HTR-8/SVneo (cell line): ENCODE results near the gene TERF2IP.

Experiments
- DNase-seq: peaks from one replicate; pipeline ENCODE4 v3.0.0; 2011; ENCODE audit warnings: low spot score, mixed read lengths; ENCODE audit not compliant: insufficient read length
- FAIRE-seq: peaks from 2 replicates; lab custom pipeline; 2011; peaks lifted over from hg19 to GRCh38; lab: Jason Lieb, UNC

The TERF2IP gene

GRCh38 chr16:75647492-75648264 is at the start of gene TERF2IP, which contains the start of gene KARS1:
TSS of gene TERF2IP (plus strand) at chr16:75647773. CDS start at chr16:75647883, 110 bp downstream.
TSS of gene KARS1 (minus strand) at chr16:75647665. CDS start at chr16:75647639, 26 bp downstream.
- FAIRE-seq = peak; percentile 92
- DNase-seq = peak; percentile 98

GRCh38 chr16:75599452-75600277 is 47.9 kb upstream of the TERF2IP start:
- FAIRE-seq (no peak), DNase-seq (no peak)

- FAIRE-seq = no peak
Observed at GRCh38 chr16:75603241-75603640, 44.3 kb upstream of the TERF2IP start.

GRCh38 chr16:75606507-75606906 is 41.1 kb upstream of the TERF2IP start:
- DNase-seq = no peak
- FAIRE-seq = no peak

More at GRCh38 chr16:75603241-75603640, 44.3 kb upstream of the TERF2IP start:
- DNase-seq = no peak

GRCh38 chr16:75614066-75614897 is 33.3 kb upstream of the TERF2IP start:
- no peak for DNase-seq
- no peak for FAIRE-seq

- FAIRE-seq (no peak), DNase-seq (no peak)
Observed at GRCh38 chr16:75615619-75616018, 32.0 kb upstream of the TERF2IP start.

GRCh38 chr16:75616521-75617010 is 31.0 kb upstream of the TERF2IP start:
- FAIRE-seq = no peak
- DNase-seq = no peak

GRCh38 chr16:75617121-75617520 is 30.5 kb upstream of the TERF2IP start:
- DNase-seq (no peak), FAIRE-seq (no peak)

GRCh38 chr16:75618780-75619179 is 28.8 kb upstream of the TERF2IP start:
- FAIRE-seq (no peak), DNase-seq (no peak)

GRCh38 chr16:75620326-75621169 is 27.0 kb upstream of the TERF2IP start:
- DNase-seq (no peak), FAIRE-seq (no peak)

- DNase-seq (peak; percentile 24), FAIRE-seq (no peak)
Observed at GRCh38 chr16:75621170-75621477, 26.4 kb upstream of the TERF2IP start.

- DNase-seq = peak; percentile 97
- FAIRE-seq = peak; percentile 66
Observed at GRCh38 chr16:75622761-75623605, 24.6 kb upstream of the TERF2IP start, which contains the start of gene ADAT1. TSS of gene ADAT1 (minus strand) at chr16:75623281. CDS start at chr16:75620799, 2,482 bp downstream.

- no peak for FAIRE-seq
- DNase-seq = peak; percentile 66
Observed at GRCh38 chr16:75624921-75625334, 22.6 kb upstream of the TERF2IP start.

GRCh38 chr16:75626806-75627205 is 20.8 kb upstream of the TERF2IP start:
- no peak for FAIRE-seq
- DNase-seq = no peak

GRCh38 chr16:75627851-75628250 is 19.7 kb upstream of the TERF2IP start:
- no peak for FAIRE-seq
- no peak for DNase-seq

GRCh38 chr16:75628351-75628750 is 19.2 kb upstream of the TERF2IP start:
- DNase-seq (no peak), FAIRE-seq (no peak)

- FAIRE-seq (no peak), DNase-seq (no peak)
Observed at GRCh38 chr16:75629132-75629531, 18.4 kb upstream of the TERF2IP start.

GRCh38 chr16:75630052-75630451 is 17.5 kb upstream of the TERF2IP start:
- no peak for FAIRE-seq
- no peak for DNase-seq
